ENCODE results near the gene FNDC10.

GRCh38 chr1:1554926-1555915 lies 44.7 kb downstream of the FNDC10 start:
- no peak for TF ChIP-seq SP1 (IDR thresholded peaks at IDR 0.05)
- TF ChIP-seq ARNT (IDR thresholded peaks at IDR 0.05) = no peak
- TF ChIP-seq SUZ12 (IDR thresholded peaks at IDR 0.05) = no peak
- no peak for TF ChIP-seq CTBP1 (IDR thresholded peaks at IDR 0.05; ENCODE audit: borderline replicate concordance)
- TF ChIP-seq BHLHE40 (IDR thresholded peaks at IDR 0.05; ENCODE audit: borderline replicate concordance) = no peak
- TF ChIP-seq PKNOX1 (IDR thresholded peaks at IDR 0.05) = no peak
- TF ChIP-seq FOXM1 (IDR thresholded peaks at IDR 0.05; ENCODE audit: borderline replicate concordance) = no peak
- no peak for TF ChIP-seq HDGF (IDR thresholded peaks at IDR 0.05; ENCODE audit: borderline replicate concordance)
- TF ChIP-seq ELF4 (IDR thresholded peaks at IDR 0.05) = no peak
- no peak for TF ChIP-seq FOXK2 (IDR thresholded peaks at IDR 0.05)
- no peak for TF ChIP-seq L3MBTL2 (conservative IDR thresholded peaks at IDR 0.05)
- no peak for TF ChIP-seq FOXA1 (IDR thresholded peaks at IDR 0.05)
- no peak for TF ChIP-seq ZNF384 (IDR thresholded peaks at IDR 0.05)
- no peak for TF ChIP-seq TARDBP (IDR thresholded peaks at IDR 0.05)

Measured in HEK293T (cell line).